Upper lobe of left lung (tissue), 4 donors: ENCODE results near the gene FRMPD2.

Experiments used
- CTCF ChIP-seq, 6 experiments: fragments of 450-650 bp in 4 of 6; fragments of 200-600 bp in 2 of 6; sonication (generic) in 2 of 6; IDR thresholded peaks; one replicate each; pipeline ENCODE4 v1.5.1; 2016 to 2019; ENCODE audit warnings: antibody characterized with exemption in 6 of 6
- POLR2A ChIP-seq, 4 donors: fragments of 450-650 bp; IDR thresholded peaks; one replicate each; pipeline ENCODE4 v1.5.1; 2016 to 2017; ENCODE audit warnings: antibody characterized with exemption in 4 of 4, mild to moderate bottlenecking in 2 of 4
- POLR2AphosphoS5 ChIP-seq, 2 donors: sonication (generic); formaldehyde crosslinking; IDR thresholded peaks; one replicate each; pipeline ENCODE4 v1.5.1; 2017; ENCODE audit warnings: antibody characterized with exemption in 2 of 2

- TF ChIP-seq POLR2AphosphoS5 (IDR thresholded peaks at IDR 0.05) (no peak), POLR2A (IDR thresholded peaks at IDR 0.05) (no peak), CTCF (IDR thresholded peaks at IDR 0.05) (no peak)
These were observed 15.8 kb upstream of the FRMPD2 start for GRCh38 chr10:48290286-48290685.
